ENCODE results near the gene BNC2. TPM values are rescaled to one million over a fixed set of nuclear protein-coding genes. Genes with fewer than 3 reads are reported as not detected.

BNC2 gene
- total RNA-seq, 1 experiment from 2014 or later, result 43.6 TPM

DNA sequence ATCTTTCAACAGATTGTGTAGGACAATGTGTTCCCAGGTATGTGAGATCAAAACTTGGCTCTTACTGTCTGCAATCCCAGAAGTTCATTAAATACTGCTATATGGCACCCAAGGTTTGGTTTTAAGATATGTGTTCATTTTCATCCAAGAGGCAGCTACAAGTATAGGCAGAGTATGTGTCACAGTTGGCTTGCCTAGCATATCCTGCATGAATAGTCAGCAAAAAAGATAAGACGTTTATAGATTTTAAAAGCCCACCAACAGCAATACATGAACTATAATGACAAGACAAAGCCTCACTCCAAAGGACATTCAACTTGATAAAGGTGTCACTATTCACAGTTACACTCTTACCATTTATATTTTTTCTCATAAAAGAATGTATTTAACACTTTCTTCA lies 99.1 kb downstream of the BNC2 start:
- no peak overlapping the region for H4K8ac ChIP-seq (replicated peaks; ENCODE audit: insufficient read length, low read depth, low read length)
- no peak overlapping the region for H3K23ac ChIP-seq (ENCODE audit: insufficient read length, low read depth, low read length)
- H3K4me3 Mint-ChIP-seq, result no peak overlapping the region
- H3K9ac ChIP-seq (ENCODE audit: extremely low read depth, insufficient read length, low read length), result no peak overlapping the region
- H3K9me3 Mint-ChIP-seq, result peaks cover 0 to 2% of the 10 kb centered on the region in 2 experiments; a peak in 2 of 5 replicates
- H2BK120ac ChIP-seq (ENCODE audit: low read depth, low read length, poor library complexity, severe bottlenecking), result no peak overlapping the region
- DNase-seq, result no peak
- H3K4me1 Mint-ChIP-seq, result peaks cover 71 to 75% of the 10 kb centered on the region in 2 experiments
- no peak overlapping the region for H3T11ph ChIP-seq (ENCODE audit: low read length)
- H3K18ac ChIP-seq (ENCODE audit: insufficient read length, low read depth, low read length), result no peak overlapping the region
- H4K20me1 ChIP-seq (ENCODE audit: control insufficient read depth, insufficient read depth, insufficient read length), result no peaks in the 10 kb centered on the region
- H3K36me3 Mint-ChIP-seq (ENCODE audit: insufficient read depth in 1 of 3, low read depth in 3 of 3), result peaks cover 8 to 16% (median 11%) of the 10 kb centered on the region in 3 experiments; a peak in 6 of 7 replicates
- no peak overlapping the region for H4K5ac ChIP-seq (ENCODE audit: insufficient read length, low read depth, low read length)
- H3K27ac ChIP-seq (ENCODE audit: insufficient read length, low read depth, low read length), result no peak overlapping the region
- H3K79me2 ChIP-seq (ENCODE audit: insufficient read depth, low read length), result no peaks in the 10 kb centered on the region
- H3K27me3 ChIP-seq (ENCODE audit: insufficient read depth, low read length), result no peaks in the 10 kb centered on the region
- H4K91ac ChIP-seq (ENCODE audit: insufficient read length, low read depth, low read length), result no peak overlapping the region
- H3K4me1 ChIP-seq (ENCODE audit: insufficient read depth, low read length), result peaks cover 7% of the 10 kb centered on the region; the same call in 1 of the 2 replicates
- TF ChIP-seq, protein P1, sequence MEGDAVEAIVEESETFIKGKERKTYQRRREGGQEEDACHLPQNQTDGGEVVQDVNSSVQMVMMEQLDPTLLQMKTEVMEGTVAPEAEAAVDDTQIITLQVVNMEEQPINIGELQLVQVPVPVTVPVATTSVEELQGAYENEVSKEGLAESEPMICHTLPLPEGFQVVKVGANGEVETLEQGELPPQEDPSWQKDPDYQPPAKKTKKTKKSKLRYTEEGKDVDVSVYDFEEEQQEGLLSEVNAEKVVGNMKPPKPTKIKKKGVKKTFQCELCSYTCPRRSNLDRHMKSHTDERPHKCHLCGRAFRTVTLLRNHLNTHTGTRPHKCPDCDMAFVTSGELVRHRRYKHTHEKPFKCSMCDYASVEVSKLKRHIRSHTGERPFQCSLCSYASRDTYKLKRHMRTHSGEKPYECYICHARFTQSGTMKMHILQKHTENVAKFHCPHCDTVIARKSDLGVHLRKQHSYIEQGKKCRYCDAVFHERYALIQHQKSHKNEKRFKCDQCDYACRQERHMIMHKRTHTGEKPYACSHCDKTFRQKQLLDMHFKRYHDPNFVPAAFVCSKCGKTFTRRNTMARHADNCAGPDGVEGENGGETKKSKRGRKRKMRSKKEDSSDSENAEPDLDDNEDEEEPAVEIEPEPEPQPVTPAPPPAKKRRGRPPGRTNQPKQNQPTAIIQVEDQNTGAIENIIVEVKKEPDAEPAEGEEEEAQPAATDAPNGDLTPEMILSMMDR (conservative IDR thresholded peaks at IDR 0.05), result no peak
- no peak overlapping the region for H2BK5ac ChIP-seq (ENCODE audit: insufficient read length, low read length)
- no peak overlapping the region for H2BK15ac ChIP-seq (ENCODE audit: low read depth, low read length)
- no peak overlapping the region for H3K4me2 ChIP-seq (ENCODE audit: insufficient read depth, insufficient read length, low read length)
- H2AK5ac ChIP-seq (ENCODE audit: insufficient read length, low read length), result no peak overlapping the region
- H2AFZ ChIP-seq (ENCODE audit: low read length), result no peak overlapping the region
- no peaks in the 10 kb centered on the region for H3K23me2 ChIP-seq (ENCODE audit: insufficient read length, low read depth, low read length, poor library complexity, severe bottlenecking)
- no peaks in the 10 kb centered on the region for H3K79me1 ChIP-seq (ENCODE audit: insufficient read depth, low read depth, low read length, poor library complexity, severe bottlenecking)
- H2BK12ac ChIP-seq (ENCODE audit: insufficient read length, low read depth, low read length), result no peak overlapping the region
- no peak overlapping the region for H2BK20ac ChIP-seq (ENCODE audit: low read depth, low read length, poor library complexity, severe bottlenecking)
- peak overlapping the region in 1 of 3 experiments; percentile 44; a peak in 2 of 7 replicates for H3K27ac Mint-ChIP-seq
- no peaks in the 10 kb centered on the region for H3K9me3 ChIP-seq (ENCODE audit: control insufficient read depth, low read depth, low read length)
- no peak overlapping the region for H3K56ac ChIP-seq (ENCODE audit: insufficient read length, low read depth, low read length)
- WGBS (ENCODE audit: extremely low coverage, insufficient read length, low lambda C conversion rate), result no CpG with 5 or more reads among the region's 1 CpG
- H3K14ac ChIP-seq (ENCODE audit: insufficient read depth, low read length), result no peak overlapping the region
- no peak overlapping the region for H3K4ac ChIP-seq (ENCODE audit: low read depth, low read length)
- H3K27me3 Mint-ChIP-seq (ENCODE audit: low read depth), result no peaks in the 10 kb centered on the region

All from H9 (cell line).